Suprapubic skin (tissue), 4 donors: ENCODE measurements around the gene CGNL1. TPM values are rescaled to one million over a fixed set of nuclear protein-coding genes. Genes with fewer than 3 reads are reported as not detected.

Experiments
- DNase-seq, 2 donors: peaks; one replicate each; pipeline ENCODE4 v3.0.0-alpha.2; 2019; ENCODE audit warnings: low spot score in 2 of 2
- H3K27ac ChIP-seq: fragments of 200-600 bp; sonication (generic); one replicate; pipeline ENCODE4 v1.5.1; 2019
- H3K27me3 ChIP-seq: fragments of 200-600 bp; sonication (generic); one replicate; pipeline ENCODE4 v1.5.1; 2019
- H3K36me3 ChIP-seq: fragments of 200-600 bp; sonication (generic); one replicate; pipeline ENCODE4 v1.5.1; 2019
- H3K4me1 ChIP-seq: fragments of 200-600 bp; sonication (generic); one replicate; pipeline ENCODE4 v1.5.1; 2019
- H3K4me3 ChIP-seq: fragments of 200-600 bp; sonication (generic); one replicate; pipeline ENCODE4 v1.5.1; 2019; ENCODE audit warnings: mild to moderate bottlenecking
- H3K9me3 ChIP-seq: fragments of 200-600 bp; sonication (generic); one replicate; pipeline ENCODE4 v1.5.1; 2019
- EP300 ChIP-seq: sonication (generic); formaldehyde crosslinking; IDR thresholded peaks from one replicate; pipeline ENCODE4 v1.6.1; 2017; ENCODE audit warnings: antibody characterized with exemption
- POLR2A ChIP-seq, 2 donors: fragments of 450-650 bp; IDR thresholded peaks; one replicate each; pipeline ENCODE4 v1.6.1; 2017; ENCODE audit warnings: antibody characterized with exemption in 2 of 2, mild to moderate bottlenecking in 2 of 2, moderate library complexity in 2 of 2
- POLR2AphosphoS5 ChIP-seq, 3 donors: sonication (generic); formaldehyde crosslinking; IDR thresholded peaks; one replicate each; pipeline ENCODE4 v1.6.1; 2017; ENCODE audit warnings: antibody characterized with exemption in 3 of 3
- WGBS: methylation state at CpG from one replicate; pipeline ENCODE4 v1.1.5; 2018; 5-methylcytosine and 5-hydroxymethylcytosine counted together
- total RNA-seq, 4 donors: library from RNA; depleted of rRNA; stranded (reverse); fragments of >200 nt; gene quantifications; one replicate each; pipeline ENCODE4 v1.1.0, GENCODE V29; 2016
- TF ChIP-seq, protein P1 (sequence below), 2 donors: fragments of 200-600 bp in 1 of 2; fragments of 450-650 bp in 1 of 2; sonication (generic) in 1 of 2; IDR thresholded peaks; one replicate each; pipeline ENCODE4 v1.5.1; 2016 to 2019; ENCODE audit warnings: antibody characterized with exemption in 2 of 2, mild to moderate bottlenecking in 1 of 2, moderate library complexity in 1 of 2

CGNL1 gene
- total RNA-seq, 4 donors from 2014 or later = 7.1 to 27.0 (median 14.2) TPM

DNA sequence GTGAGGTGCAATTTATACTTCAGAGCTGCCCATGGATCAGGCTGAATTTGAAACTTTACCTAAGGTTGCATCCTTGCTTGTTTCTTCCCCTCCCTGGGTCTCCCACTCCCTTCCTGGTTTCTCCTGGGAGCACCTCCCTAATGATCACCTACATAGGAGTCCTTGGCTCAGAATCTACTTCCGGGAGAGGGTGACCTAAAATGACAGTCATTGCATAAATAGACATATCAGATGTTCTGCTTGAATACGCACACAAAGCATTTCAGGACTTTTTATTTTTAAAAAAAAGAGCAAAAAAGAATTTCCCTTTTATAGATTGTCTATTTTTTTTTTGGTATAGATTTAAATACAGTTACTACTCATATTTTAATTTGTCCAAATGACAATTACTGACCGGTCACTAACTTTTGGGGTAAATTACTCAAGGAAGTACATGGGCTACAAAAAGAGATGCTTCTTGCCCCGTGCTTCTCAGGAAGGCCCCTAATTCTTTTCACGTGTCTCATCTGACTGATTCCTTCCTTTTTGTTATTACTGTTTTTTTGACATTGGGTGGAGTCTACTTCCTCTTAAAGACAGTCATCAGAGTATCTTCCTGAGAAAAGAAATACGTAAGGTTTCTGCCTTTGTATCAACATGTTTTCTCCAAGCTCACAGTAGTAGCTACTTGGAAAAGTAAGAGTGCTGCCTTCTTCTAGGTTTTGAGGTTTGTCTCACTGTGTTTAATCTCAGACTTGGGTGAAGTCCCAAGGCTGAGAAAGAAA is 210.5 kb downstream of the CGNL1 start:
- peaks cover 8% of the 10 kb centered on the region for H3K9me3 ChIP-seq
- H3K36me3 ChIP-seq = no peaks in the 10 kb centered on the region
- no peak overlapping the region for H3K4me3 ChIP-seq
- peak overlapping the region; percentile 20 for H3K27ac ChIP-seq
- WGBS = 39% methylated on average over 6 of the region's 6 CpGs
- TF ChIP-seq POLR2AphosphoS5 (IDR thresholded peaks at IDR 0.05) (no peak), EP300 (no peak), POLR2A (IDR thresholded peaks at IDR 0.05) (no peak)
- TF ChIP-seq, protein P1, sequence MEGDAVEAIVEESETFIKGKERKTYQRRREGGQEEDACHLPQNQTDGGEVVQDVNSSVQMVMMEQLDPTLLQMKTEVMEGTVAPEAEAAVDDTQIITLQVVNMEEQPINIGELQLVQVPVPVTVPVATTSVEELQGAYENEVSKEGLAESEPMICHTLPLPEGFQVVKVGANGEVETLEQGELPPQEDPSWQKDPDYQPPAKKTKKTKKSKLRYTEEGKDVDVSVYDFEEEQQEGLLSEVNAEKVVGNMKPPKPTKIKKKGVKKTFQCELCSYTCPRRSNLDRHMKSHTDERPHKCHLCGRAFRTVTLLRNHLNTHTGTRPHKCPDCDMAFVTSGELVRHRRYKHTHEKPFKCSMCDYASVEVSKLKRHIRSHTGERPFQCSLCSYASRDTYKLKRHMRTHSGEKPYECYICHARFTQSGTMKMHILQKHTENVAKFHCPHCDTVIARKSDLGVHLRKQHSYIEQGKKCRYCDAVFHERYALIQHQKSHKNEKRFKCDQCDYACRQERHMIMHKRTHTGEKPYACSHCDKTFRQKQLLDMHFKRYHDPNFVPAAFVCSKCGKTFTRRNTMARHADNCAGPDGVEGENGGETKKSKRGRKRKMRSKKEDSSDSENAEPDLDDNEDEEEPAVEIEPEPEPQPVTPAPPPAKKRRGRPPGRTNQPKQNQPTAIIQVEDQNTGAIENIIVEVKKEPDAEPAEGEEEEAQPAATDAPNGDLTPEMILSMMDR (IDR thresholded peaks at IDR 0.05) = no peak
- no peak for DNase-seq
- H3K27me3 ChIP-seq = peaks cover under 1% of the 10 kb centered on the region
- peaks cover 51% of the 10 kb centered on the region for H3K4me1 ChIP-seq

DNA sequence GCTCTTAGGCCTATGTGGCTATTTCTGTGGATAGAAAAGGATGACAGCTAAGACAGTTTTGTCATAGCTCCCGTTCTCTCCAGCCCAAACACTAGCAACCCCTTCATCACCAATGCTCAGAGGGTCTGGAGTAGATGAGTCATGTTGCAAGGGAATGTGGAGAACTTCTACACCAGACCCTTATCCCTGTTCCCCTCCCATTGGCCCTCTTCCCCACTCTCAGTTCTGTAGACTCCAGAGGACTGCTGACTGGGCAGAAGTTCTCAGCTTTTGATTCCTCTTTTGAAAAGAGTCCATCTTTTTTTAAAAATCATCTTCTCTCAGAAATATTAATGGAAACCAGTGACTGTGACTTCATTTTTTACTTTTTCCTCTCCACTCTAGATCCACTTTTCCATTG is 213.0 kb downstream of the CGNL1 start:
- TF ChIP-seq, protein P1 (IDR thresholded peaks at IDR 0.05) = no peak
- TF ChIP-seq POLR2A (IDR thresholded peaks at IDR 0.05) = no peak
- TF ChIP-seq EP300 = no peak
- no peak for TF ChIP-seq POLR2AphosphoS5 (IDR thresholded peaks at IDR 0.05)
- peak in 1 of 2 donors; percentile 50 for DNase-seq
- Histone ChIP-seq H3K4me1 (peaks cover 59% of the 10 kb centered on the region), H3K27ac (peak overlapping the region; percentile 55), H3K36me3 (no peaks in the 10 kb centered on the region), H3K4me3 (no peak overlapping the region), H3K27me3 (no peaks in the 10 kb centered on the region), H3K9me3 (no peaks in the 10 kb centered on the region)
- 74% methylated on average over 1 of the region's 1 CpG for WGBS

DNA sequence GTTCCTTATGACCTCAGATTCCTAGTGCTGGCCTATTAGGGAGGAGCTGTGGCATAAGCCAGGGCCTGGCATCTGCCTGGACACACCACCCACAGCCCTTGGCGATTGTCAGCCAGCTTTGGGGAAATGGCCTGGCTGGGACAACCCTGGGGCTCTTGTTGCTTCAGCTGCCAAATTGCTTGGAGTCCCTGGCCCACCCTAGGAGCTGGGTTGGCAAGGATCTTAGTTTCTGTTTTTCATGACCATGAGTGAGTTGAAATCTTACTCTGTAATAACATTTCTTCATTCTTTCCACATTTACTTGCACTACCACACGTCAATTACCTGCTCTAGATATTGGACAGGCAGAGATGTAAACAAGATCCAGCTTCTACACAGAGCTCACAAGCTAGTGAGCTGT is 213.4 kb downstream of the CGNL1 start:
- no peaks in the 10 kb centered on the region for H3K36me3 ChIP-seq
- WGBS = 42% methylated on average over 2 of the region's 2 CpGs
- no peak overlapping the region for H3K4me3 ChIP-seq
- no peaks in the 10 kb centered on the region for H3K9me3 ChIP-seq
- H3K27ac ChIP-seq = peak overlapping the region; percentile 55
- peaks cover 61% of the 10 kb centered on the region for H3K4me1 ChIP-seq
- no peaks in the 10 kb centered on the region for H3K27me3 ChIP-seq
- TF ChIP-seq POLR2A (IDR thresholded peaks at IDR 0.05) (no peak), POLR2AphosphoS5 (IDR thresholded peaks at IDR 0.05) (no peak), EP300 (no peak)
- peak in 1 of 2 donors; percentile 64 for DNase-seq

DNA sequence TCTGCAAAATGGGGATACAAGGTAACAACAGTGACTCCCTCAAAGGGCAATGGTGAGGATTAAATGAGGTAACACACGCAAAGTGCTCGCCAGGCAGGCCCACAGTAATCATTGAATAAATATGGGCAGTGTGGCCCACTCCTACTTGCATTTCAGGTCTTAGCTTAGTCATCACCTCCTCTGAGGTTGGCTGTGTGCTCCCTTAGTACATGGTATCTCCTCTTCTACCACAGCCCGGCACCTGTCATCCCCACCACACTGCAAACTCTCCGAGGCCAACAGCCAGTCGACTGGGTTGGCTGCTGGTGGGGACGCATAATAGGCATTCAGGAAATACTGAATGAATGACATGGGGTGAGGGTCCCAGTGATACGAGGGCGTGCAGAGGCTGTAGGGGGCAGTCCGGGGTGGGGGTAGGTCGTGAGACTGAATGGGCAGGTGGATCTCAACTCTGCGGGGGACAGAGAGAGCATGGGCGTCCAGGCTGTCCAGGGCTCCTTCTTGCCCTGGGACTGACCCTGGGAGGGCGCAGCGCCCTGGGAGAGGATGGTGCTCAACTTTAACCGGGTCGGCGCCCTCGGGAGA is 215.0 kb downstream of the CGNL1 start:
- Histone ChIP-seq H3K36me3 (no peaks in the 10 kb centered on the region), H3K9me3 (no peaks in the 10 kb centered on the region), H3K4me1 (peaks cover 71% of the 10 kb centered on the region), H3K27ac (peak overlapping the region; percentile 65), H3K27me3 (no peaks in the 10 kb centered on the region), H3K4me3 (peak overlapping the region; percentile 52)
- no peak for DNase-seq
- TF ChIP-seq, protein P1 (IDR thresholded peaks at IDR 0.05) = no peak
- TF ChIP-seq POLR2AphosphoS5 (IDR thresholded peaks at IDR 0.05) (no peak), POLR2A (IDR thresholded peaks at IDR 0.05) (no peak), EP300 (no peak)
- 24% methylated on average over 18 of the region's 18 CpGs for WGBS

DNA sequence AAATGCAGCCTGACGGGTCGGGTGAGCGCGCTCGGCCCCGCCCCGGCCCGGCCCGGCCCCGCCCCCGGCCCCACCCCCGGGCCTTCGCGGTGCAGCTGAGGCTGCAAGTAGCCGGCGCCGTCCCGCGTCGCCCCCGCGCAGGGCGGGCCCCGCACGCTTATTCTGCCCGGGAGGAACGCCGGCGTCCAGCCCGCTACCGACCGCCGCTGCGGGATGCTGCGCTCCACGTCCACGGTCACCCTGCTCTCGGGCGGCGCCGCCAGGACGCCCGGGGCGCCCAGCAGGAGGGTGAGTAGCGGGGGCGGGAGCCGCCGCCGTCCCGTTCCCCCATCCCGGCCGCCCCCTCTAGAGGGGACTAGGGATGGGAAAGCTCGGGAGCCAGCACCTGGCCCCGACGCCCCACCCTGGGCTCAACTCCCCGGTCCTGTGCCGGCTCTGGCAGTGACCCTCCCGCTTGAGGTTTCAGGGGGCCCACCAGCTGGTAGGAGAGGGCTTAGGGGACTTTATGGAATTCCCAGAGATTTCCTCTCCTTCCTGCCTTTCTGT is 215.6 kb downstream of the CGNL1 start, which contains the start of gene MYZAP:
Gene MYZAP, plus strand, starts transcription at position 83 of the 546 bp plus-strand sequence. Its CDS starts 131 bp downstream, at position 214.
- Histone ChIP-seq H3K4me3 (peak within 1 kb of the TSS; percentile 52), H3K27ac (peak within 1 kb of the TSS; percentile 65), H3K9me3 (no peaks in the 10 kb centered on the region), H3K4me1 (peaks cover 73% of the 10 kb centered on the region), H3K27me3 (no peaks in the 10 kb centered on the region), H3K36me3 (no peaks in the 10 kb centered on the region)
- no peak for TF ChIP-seq POLR2A (IDR thresholded peaks at IDR 0.05)
- no peak for TF ChIP-seq POLR2AphosphoS5 (IDR thresholded peaks at IDR 0.05)
- no peak for TF ChIP-seq EP300
- TF ChIP-seq, protein P1 (IDR thresholded peaks at IDR 0.05) = no peak
- DNase-seq = peak in 1 of 2 donors; percentile 71
- WGBS = 3% methylated on average over 33 of the region's 58 CpGs
